BE2C (cell line): ENCODE results near the gene OTX2. TPM values are rescaled to one million over a fixed set of nuclear protein-coding genes. Genes with fewer than 3 reads are reported as not detected.

Experiments
- DNase-seq: peaks from one replicate; pipeline ENCODE4 v3.0.0-alpha.2; 2020
- H3K27me3 ChIP-seq: fragments of 250-450 bp; sonication (Bioruptor Pico); 2 replicates; pipeline ENCODE4 v1.5.1; 2020; ENCODE audit warnings: mild to moderate bottlenecking
- H3K36me3 ChIP-seq: fragments of 250-450 bp; sonication (Bioruptor Pico); 2 replicates; pipeline ENCODE4 v1.5.1; 2020; ENCODE audit warnings: mild to moderate bottlenecking
- H3K4me1 ChIP-seq: fragments of 250-450 bp; sonication (Bioruptor Pico); 2 replicates; pipeline ENCODE4 v1.5.1; 2020
- H3K4me3 ChIP-seq: 2 replicates; pipeline ENCODE4 v1.5.1; 2011; ENCODE audit warnings: low read depth, low read length
- H3K9me3 ChIP-seq: fragments of 250-450 bp; sonication (Bioruptor Pico); 2 replicates; pipeline ENCODE4 v1.5.1; 2020
- CTCF ChIP-seq: IDR thresholded peaks from 2 replicates; pipeline ENCODE4 v1.5.1; 2012; ENCODE audit warnings: mild to moderate bottlenecking, low read depth, low read length
- polyA plus RNA-seq: library from polyadenylated mRNA; unstranded; fragments of >200 nt; gene quantifications from one replicate; pipeline ENCODE4 v1.2.1, GENCODE V29; 2012; ENCODE audit warnings: low read depth, missing spikeins; ENCODE audit not compliant: insufficient read length, insufficient read depth

The OTX2 gene
- polyA plus RNA-seq, result not detected

DNA sequence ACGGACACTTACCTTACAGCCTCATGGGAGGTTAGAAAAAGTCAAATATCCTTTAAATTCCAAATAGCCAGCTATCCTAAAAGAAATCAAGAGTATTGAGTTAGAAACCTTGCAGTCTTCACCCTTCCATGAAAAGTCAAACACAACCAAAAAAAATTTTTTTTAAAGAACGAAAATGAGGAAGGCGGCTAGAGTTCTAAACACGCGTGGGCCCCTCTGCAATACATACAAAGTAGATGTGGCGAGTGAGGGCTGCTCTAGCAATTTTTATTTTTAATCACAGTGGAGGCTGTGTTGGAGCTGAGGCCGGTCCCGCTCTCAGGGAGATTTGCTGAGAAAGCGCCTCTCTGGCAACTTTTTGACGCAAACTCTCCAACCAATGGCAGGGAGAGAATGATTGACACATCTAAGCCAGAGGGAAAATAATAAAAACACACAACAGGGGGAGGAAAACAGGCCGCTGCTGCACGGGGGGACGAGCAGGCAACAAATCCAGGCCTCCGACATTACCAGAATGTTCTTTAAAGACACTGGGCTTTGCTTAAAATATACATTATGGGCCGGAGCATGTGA lies at the start of gene OTX2:
OTX2 (minus strand) TSS at position 333 of the 573 bp plus-strand sequence. CDS start 5,023 bp downstream, outside the sequence.
- H3K36me3 ChIP-seq, result no peaks in the 10 kb centered on the region
- no peak for DNase-seq
- no peak for TF ChIP-seq CTCF
- no peaks in the 10 kb centered on the region for H3K4me1 ChIP-seq
- H3K27me3 ChIP-seq, result peaks cover 96% of the 10 kb centered on the region
- no peaks in the 10 kb centered on the region for H3K9me3 ChIP-seq
- H3K4me3 ChIP-seq, result no peak within 1 kb of the TSS

DNA sequence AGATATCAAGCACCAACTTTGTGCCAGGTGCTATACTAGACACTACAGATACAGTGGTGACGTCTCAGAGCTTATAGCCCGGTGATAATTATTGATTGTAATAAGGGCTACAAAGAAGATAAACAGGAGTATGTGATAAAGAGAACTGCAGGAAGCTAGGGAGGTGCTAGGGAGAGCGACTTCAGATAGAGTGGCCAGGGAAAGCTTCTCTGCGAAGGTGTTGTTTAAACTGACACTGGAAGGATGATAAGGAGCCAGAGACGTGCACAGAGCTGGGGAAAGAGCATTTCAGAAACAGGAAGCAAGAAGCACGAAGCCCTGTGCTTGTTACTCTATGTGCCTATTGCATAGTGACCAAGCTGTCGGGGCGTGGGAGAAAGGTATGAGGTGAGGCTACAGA lies 48.1 kb upstream of the OTX2 start:
- H3K4me1 ChIP-seq, result no peaks in the 10 kb centered on the region
- H3K36me3 ChIP-seq, result no peaks in the 10 kb centered on the region
- H3K4me3 ChIP-seq, result no peak overlapping the region
- H3K9me3 ChIP-seq, result no peaks in the 10 kb centered on the region
- no peak for TF ChIP-seq CTCF
- H3K27me3 ChIP-seq, result peaks cover 28% of the 10 kb centered on the region
- DNase-seq, result no peak

DNA sequence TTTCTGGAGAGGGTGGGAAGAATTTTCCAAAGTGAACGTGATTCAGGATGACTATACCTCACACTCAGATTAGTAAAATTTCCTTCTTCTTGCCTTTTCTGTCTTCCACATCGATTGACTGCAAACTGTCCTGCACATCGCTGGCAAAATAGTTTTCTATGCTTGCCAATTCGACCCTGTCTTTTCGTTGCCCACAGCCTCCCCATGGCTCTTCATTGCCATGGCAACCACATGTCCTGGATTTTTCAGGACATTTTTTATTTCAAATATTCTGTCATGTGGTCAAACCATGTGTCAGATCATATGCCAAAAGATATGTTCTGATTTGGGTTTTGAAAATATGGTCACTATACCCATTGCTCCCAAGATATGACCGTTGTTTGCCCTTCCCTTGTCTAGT lies 46.9 kb upstream of the OTX2 start:
- H3K27me3 ChIP-seq, result peaks cover 28% of the 10 kb centered on the region
- H3K36me3 ChIP-seq, result no peaks in the 10 kb centered on the region
- no peaks in the 10 kb centered on the region for H3K9me3 ChIP-seq
- no peak overlapping the region for H3K4me3 ChIP-seq
- no peaks in the 10 kb centered on the region for H3K4me1 ChIP-seq
- TF ChIP-seq CTCF, result no peak
- DNase-seq, result no peak

DNA sequence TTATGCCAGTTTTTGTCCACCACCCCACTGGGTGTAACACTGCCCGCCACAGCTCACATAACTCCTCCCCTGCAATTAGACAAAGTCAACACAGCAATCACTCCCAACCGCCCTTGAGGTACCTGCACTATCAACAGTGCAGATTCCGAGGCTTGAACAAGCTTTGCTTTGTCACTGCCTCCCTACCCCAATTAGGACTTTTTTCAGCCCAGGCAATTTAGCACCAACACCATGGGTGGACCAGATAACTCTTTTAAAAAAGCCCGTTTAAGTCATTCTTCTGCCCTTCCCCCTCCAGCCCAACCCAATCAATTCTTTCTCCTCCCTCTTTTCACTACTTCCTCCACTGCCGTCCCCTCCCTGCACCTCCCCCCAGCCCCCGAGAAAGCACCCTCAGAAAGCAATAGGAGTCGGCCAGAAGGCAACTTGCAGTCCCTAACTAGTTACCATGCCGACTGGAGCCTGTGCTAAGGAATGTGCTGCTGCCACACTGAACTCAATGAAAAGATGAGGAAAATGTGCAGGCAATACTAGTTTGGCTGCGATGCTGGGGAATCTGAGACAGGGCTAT lies 45.7 kb upstream of the OTX2 start:
- no peak overlapping the region for H3K4me3 ChIP-seq

GRCh38 chr14:56854325-56854724 lies 44.0 kb upstream of the OTX2 start:
- no peak for TF ChIP-seq CTCF
- no peak for DNase-seq
- no peaks in the 10 kb centered on the region for H3K4me1 ChIP-seq
- H3K4me3 ChIP-seq, result no peak overlapping the region
- H3K9me3 ChIP-seq, result no peaks in the 10 kb centered on the region
- H3K27me3 ChIP-seq, result peaks cover 28% of the 10 kb centered on the region
- H3K36me3 ChIP-seq, result no peaks in the 10 kb centered on the region

More for the DNA sequence above, 45.7 kb upstream of the OTX2 start:
- Histone ChIP-seq H3K36me3 (no peaks in the 10 kb centered on the region), H3K4me1 (no peaks in the 10 kb centered on the region), H3K27me3 (peaks cover 28% of the 10 kb centered on the region), H3K9me3 (no peaks in the 10 kb centered on the region)
- no peak for TF ChIP-seq CTCF
- no peak for DNase-seq
